NT2/D1 (cell line): ENCODE results near the gene ABAT.

Experiments
- SUZ12 ChIP-seq: IDR thresholded peaks from 2 replicates; pipeline ENCODE4 v1.6.1; 2011; ENCODE audit not compliant: insufficient read length, insufficient read depth; ENCODE audit errors: extremely low read depth
- YY1 ChIP-seq: IDR thresholded peaks from 2 replicates; pipeline ENCODE4 v1.6.1; 2011; ENCODE audit not compliant: insufficient read length, insufficient read depth
- ZNF274 ChIP-seq: IDR thresholded peaks from 2 replicates; pipeline ENCODE4 v1.6.1; 2011; ENCODE audit warnings: mild to moderate bottlenecking, low read depth, low read length

DNA sequence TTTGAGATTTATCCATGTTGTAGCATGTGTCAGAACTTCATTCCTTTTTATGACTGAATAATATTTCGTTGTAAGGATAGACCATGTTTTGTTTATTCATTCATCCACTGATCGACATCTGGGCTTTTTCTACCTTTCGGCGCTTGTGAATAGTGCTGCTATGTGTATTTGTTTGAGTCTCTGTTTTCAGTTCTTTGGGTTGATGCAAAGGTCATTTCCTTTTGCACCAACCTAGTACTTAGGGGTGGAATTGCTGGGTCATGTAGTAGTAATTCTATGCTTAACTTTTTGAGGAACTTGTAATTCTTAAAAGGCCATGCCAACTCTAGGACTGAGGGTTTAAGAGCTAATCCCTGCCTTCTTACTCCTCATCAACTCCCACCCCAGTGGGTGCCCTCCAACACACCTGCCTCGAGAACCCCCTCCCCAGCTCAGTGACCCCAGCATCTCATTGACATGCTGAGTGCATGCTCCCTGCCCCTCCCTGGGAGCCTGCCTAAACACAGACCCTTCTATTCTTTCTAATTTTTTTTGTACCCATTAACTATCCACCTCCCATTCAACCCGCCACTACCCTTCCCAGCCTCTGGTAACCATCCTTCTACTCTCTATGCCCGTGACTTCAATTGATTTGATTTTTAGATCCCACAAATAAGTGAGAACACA is 51.2 kb downstream of the ABAT start:
- TF ChIP-seq ZNF274 = no peak
- no peak for TF ChIP-seq SUZ12
- no peak for TF ChIP-seq YY1
